GM23248 (cell line): ENCODE measurements around the gene EFL1. TPM values are rescaled to one million over a fixed set of nuclear protein-coding genes. Genes with fewer than 3 reads are reported as not detected.

Experiments
- DNase-seq: peaks from one replicate; pipeline ENCODE4 v3.0.0-alpha.2; 2015
- H2AFZ ChIP-seq: fragments of 200-600 bp; sonication (generic); 2 replicates; pipeline ENCODE4 v1.6.1; 2016; ENCODE audit warnings: antibody characterized with exemption
- H3F3A ChIP-seq: fragments of 200-600 bp; sonication (generic); 2 replicates; pipeline ENCODE4 v1.6.1; 2016; ENCODE audit warnings: mild to moderate bottlenecking, antibody characterized with exemption, mixed run types; ENCODE audit not compliant: insufficient read depth
- H3K27ac ChIP-seq: fragments of 200-600 bp; sonication (generic); 2 replicates; pipeline ENCODE4 v1.5.1; 2016; ENCODE audit warnings: mild to moderate bottlenecking
- H3K27me3 ChIP-seq: fragments of 200-600 bp; sonication (generic); replicated peaks from 2 replicates; pipeline ENCODE4 v1.6.1; 2016; ENCODE audit warnings: mild to moderate bottlenecking; ENCODE audit not compliant: insufficient read depth
- H3K36me3 ChIP-seq: fragments of 200-600 bp; sonication (generic); 2 replicates; pipeline ENCODE4 v1.6.1; 2016; ENCODE audit warnings: low read depth, mild to moderate bottlenecking
- H3K4me1 ChIP-seq: fragments of 200-600 bp; sonication (generic); 2 replicates; pipeline ENCODE4 v1.6.1; 2016; ENCODE audit warnings: mild to moderate bottlenecking; ENCODE audit not compliant: insufficient read depth
- H3K4me2 ChIP-seq: fragments of 200-600 bp; sonication (generic); one replicate; pipeline ENCODE4 v1.6.1; 2016; ENCODE audit warnings: mild to moderate bottlenecking; ENCODE audit not compliant: unreplicated experiment
- H3K4me3 ChIP-seq: fragments of 200-600 bp; sonication (generic); 2 replicates; pipeline ENCODE4 v1.5.1; 2016; ENCODE audit warnings: mild to moderate bottlenecking
- H3K79me2 ChIP-seq: fragments of 200-600 bp; sonication (generic); 2 replicates; pipeline ENCODE4 v1.6.1; 2016; ENCODE audit warnings: mild to moderate bottlenecking; ENCODE audit not compliant: insufficient read depth
- H3K9ac ChIP-seq: fragments of 200-600 bp; sonication (generic); 2 replicates; pipeline ENCODE4 v1.6.1; 2016; ENCODE audit warnings: mild to moderate bottlenecking
- H3K9me2 ChIP-seq: fragments of 200-600 bp; sonication (generic); 2 replicates; pipeline ENCODE4 v1.6.1; 2016; ENCODE audit warnings: mixed run types, mild to moderate bottlenecking, moderate library complexity; ENCODE audit not compliant: insufficient read depth
- H3K9me3 ChIP-seq: fragments of 200-600 bp; sonication (generic); one replicate; pipeline ENCODE4 v1.6.1; 2017; ENCODE audit warnings: low read depth
- H4K20me1 ChIP-seq: fragments of 200-600 bp; sonication (generic); 2 replicates; pipeline ENCODE4 v1.6.0; 2016; ENCODE audit not compliant: insufficient read depth
- EZH2 ChIP-seq: fragments of 200-600 bp; sonication (generic); IDR thresholded peaks from 2 replicates; pipeline ENCODE4 v1.6.1; 2018; ENCODE audit warnings: antibody characterized with exemption, mild to moderate bottlenecking; ENCODE audit not compliant: insufficient read depth, poor library complexity, severe bottlenecking
- EZH2phosphoT487 ChIP-seq: fragments of 200-600 bp; sonication (generic); IDR thresholded peaks from 2 replicates; pipeline ENCODE4 v1.6.1; 2018; ENCODE audit warnings: antibody characterized with exemption, moderate library complexity, mild to moderate bottlenecking, low read depth; ENCODE audit not compliant: insufficient read depth
- WGBS, 2 experiments: methylation state at CpG; one replicate each; pipeline ENCODE4 v1.1.6; 2015 to 2017; ENCODE audit warnings: low lambda C conversion rate in 2 of 2, low coverage in 1 of 2; ENCODE audit errors: missing lambda C conversion rate in 2 of 2; 5-methylcytosine and 5-hydroxymethylcytosine counted together
- in situ Hi-C: fragments of 300-500 bp; cut with MboI; formaldehyde crosslinking; loops from 2 replicates; pipeline ENCODE4 v1.15.0; 2020
- polyA plus RNA-seq: library from polyadenylated mRNA; unstranded; fragments of >200 nt; fragmentation: Nextera tagmentation; extraction: Ambion mirVana; gene quantifications from 2 replicates; pipeline ENCODE4 v1.2.1, GENCODE V29; 2016
- total RNA-seq: library from RNA; depleted of rRNA; stranded (reverse); fragments of >200 nt; shearing (Covaris generic); gene quantifications from 2 replicates; pipeline ENCODE4 v1.2.3, GENCODE V29; 2014

EFL1 gene
- total and polyA plus RNA-seq, 2 experiments from 2014 or later, result 21.8 to 28.4 TPM

DNA sequence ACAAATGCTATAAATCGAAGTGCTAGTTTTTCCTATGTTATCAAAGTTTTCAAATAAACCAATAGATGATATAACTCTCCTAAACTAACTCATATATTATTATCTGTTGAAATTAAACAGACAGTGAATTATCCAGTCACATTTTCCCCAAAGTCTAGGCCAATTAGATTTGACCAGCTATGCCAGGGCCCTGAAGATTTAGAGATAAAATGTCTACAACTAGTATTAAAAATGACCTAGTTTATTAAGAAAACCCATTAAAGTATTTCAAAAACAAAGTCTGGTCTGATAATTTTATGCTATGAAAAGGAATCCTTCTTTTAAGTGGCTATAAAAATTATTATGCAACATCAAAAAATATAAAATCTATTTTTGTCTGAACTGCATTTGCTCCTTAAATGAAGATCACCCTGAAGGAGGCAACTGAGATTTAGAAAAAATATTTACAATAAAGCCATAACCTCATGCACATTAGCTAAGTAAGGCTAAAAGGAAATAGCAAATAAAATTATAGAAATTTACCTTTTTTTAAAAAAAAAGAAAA, 133.3 kb downstream of the EFL1 start:
- peaks cover 58% of the 10 kb centered on the region for H3K4me1 ChIP-seq
- DNase-seq, result peak; percentile 25
- H3K4me3 ChIP-seq, result no peak overlapping the region
- peak overlapping the region; percentile 88 for H3K27ac ChIP-seq
- WGBS, 2 experiments, result 37 to 47% methylated on average over 1 of the region's 1 CpG
- H4K20me1 ChIP-seq, result no peaks in the 10 kb centered on the region
- H3K36me3 ChIP-seq, result no peaks in the 10 kb centered on the region
- peak overlapping the region; percentile 53 for H3K9ac ChIP-seq
- H3K9me2 ChIP-seq, result no peaks in the 10 kb centered on the region
- H3K27me3 ChIP-seq, result no peaks in the 10 kb centered on the region
- H3K9me3 ChIP-seq, result no peaks in the 10 kb centered on the region
- TF ChIP-seq EZH2 (no peak), EZH2phosphoT487 (no peak)
- no peak overlapping the region for H2AFZ ChIP-seq
- no peaks in the 10 kb centered on the region for H3K79me2 ChIP-seq
- in situ Hi-C loops, result no loop called here
- peak overlapping the region; percentile 5 for H3K4me2 ChIP-seq
- H3F3A ChIP-seq, result peaks cover 53% of the 10 kb centered on the region

DNA sequence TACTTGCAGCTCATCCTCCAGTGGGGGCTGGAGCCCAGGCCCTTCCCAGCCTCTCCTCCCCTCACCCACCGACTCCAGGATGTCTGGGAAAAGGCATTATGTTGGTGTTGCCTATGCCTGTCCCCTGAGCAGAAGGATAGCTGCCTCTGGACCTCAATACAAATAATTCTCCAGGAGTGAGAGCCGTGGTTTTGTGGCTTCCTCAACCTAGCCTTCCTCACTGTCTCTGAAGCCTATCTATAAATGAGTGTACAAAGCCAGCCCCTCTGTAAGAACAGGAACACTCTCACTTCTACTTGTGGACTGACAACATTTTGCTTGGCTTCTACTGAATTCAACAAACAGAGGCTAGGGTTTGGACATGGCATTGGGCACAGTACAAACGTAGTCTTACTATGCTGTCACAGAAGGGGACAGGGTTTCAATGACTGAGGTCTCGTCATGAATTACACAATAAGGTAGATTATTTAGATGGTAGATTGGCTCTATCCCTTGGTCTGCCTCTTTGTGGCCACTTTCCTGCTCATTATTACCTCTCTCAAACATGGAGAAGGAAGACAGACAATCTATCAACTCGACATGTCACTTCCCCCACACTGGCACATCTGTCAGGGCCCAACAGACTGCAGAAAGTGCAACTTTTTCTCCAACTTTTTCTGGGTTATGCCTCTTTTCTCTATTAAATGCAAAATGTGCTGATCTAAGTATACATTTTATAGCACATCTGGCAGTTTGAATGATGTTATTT, 134.0 kb downstream of the EFL1 start:
- Histone ChIP-seq H3K36me3 (no peaks in the 10 kb centered on the region), H3K4me1 (peaks cover 57% of the 10 kb centered on the region), H3K9me3 (no peaks in the 10 kb centered on the region), H3K27ac (peak overlapping the region; percentile 88), H3K79me2 (no peaks in the 10 kb centered on the region), H4K20me1 (no peaks in the 10 kb centered on the region), H2AFZ (no peak overlapping the region), H3K9ac (peak overlapping the region; percentile 53), H3F3A (peaks cover 54% of the 10 kb centered on the region), H3K4me2 (peak overlapping the region; percentile 5), H3K27me3 (no peaks in the 10 kb centered on the region), H3K9me2 (no peaks in the 10 kb centered on the region), H3K4me3 (no peak overlapping the region)
- WGBS, 2 experiments, result 66% methylated on average over 5 of the region's 5 CpGs
- DNase-seq, result peak; percentile 48
- TF ChIP-seq EZH2phosphoT487 (no peak), EZH2 (no peak)
- in situ Hi-C loops, result no loop called here

DNA sequence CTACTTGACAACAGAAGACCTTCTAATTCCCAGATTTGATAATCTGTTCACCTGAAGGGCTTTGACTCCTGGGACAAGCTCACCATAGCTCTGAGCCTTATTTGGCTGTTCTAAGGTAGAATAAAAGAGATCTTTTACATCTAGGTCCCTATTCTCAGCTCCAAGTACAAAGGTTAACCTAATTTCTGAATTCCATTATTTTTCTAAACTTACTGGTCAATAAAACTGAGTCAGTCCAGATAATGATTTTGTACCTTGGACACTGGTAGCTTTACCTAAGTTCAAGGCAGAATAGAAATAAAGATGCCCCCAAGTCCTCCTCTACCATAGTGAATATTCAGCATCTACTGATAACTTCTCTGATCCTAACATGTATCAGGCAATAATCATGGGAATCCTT, 135.0 kb downstream of the EFL1 start:
- Histone ChIP-seq H3K4me1 (peaks cover 57% of the 10 kb centered on the region), H3K27me3 (no peaks in the 10 kb centered on the region)

DNA sequence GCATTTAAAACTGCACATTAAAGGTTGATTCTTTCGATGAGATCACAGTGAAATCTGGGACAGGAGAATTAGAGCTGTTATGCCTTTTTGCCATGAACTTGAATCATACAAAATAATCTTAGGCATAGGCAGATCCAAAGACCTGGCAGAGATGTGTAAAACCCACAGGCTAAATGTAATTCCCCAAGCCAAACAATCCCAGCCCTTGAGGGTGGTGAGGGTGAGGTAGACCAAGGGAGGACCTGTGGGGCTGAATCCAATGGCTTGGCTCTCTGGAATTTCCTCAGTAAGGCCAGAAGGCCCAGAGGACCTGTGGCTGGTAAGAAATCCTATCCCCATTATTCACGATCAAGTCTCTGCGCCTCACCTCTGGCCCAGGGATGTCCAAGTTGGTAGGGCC, 136.2 kb downstream of the EFL1 start:
- Histone ChIP-seq H4K20me1 (no peaks in the 10 kb centered on the region), H3K27ac (no peak overlapping the region), H2AFZ (no peak overlapping the region), H3K9me2 (no peaks in the 10 kb centered on the region), H3K79me2 (no peaks in the 10 kb centered on the region), H3K4me2 (no peak overlapping the region), H3K4me1 (peaks cover 55% of the 10 kb centered on the region), H3K9ac (no peak overlapping the region), H3K27me3 (no peaks in the 10 kb centered on the region), H3K36me3 (no peaks in the 10 kb centered on the region), H3K4me3 (no peak overlapping the region), H3F3A (peaks cover 54% of the 10 kb centered on the region), H3K9me3 (no peaks in the 10 kb centered on the region)
- no peak for TF ChIP-seq EZH2
- 95 to 97% methylated on average over 3 of the region's 3 CpGs for WGBS, 2 experiments
- in situ Hi-C loops, result no loop called here
- DNase-seq, result no peak

More for the DNA sequence above, 135.0 kb downstream of the EFL1 start:
- in situ Hi-C loops, result no loop called here
- TF ChIP-seq EZH2 (no peak), EZH2phosphoT487 (no peak)
- no peak for DNase-seq
- no peaks in the 10 kb centered on the region for H3K9me3 ChIP-seq
- no peaks in the 10 kb centered on the region for H3K36me3 ChIP-seq
- no peaks in the 10 kb centered on the region for H3K79me2 ChIP-seq
- no peak overlapping the region for H3K4me2 ChIP-seq
- H3K4me3 ChIP-seq, result no peak overlapping the region
- no peak overlapping the region for H3K9ac ChIP-seq
- H3K27ac ChIP-seq, result peak overlapping the region; percentile 88; the same call in 1 of the 2 replicates
- H2AFZ ChIP-seq, result no peak overlapping the region
- H3K9me2 ChIP-seq, result no peaks in the 10 kb centered on the region
- H4K20me1 ChIP-seq, result no peaks in the 10 kb centered on the region
- H3F3A ChIP-seq, result peaks cover 53% of the 10 kb centered on the region
